GM12801 (cell line): ENCODE measurements around the gene IPO5.

Source experiments
- TF ChIP-seq, protein P1 (sequence below): IDR thresholded peaks from one replicate; pipeline ENCODE4 v1.5.1; 2011; ENCODE audit warnings: control low read depth; ENCODE audit not compliant: insufficient read length; ENCODE audit errors: extremely low read depth

The IPO5 gene

DNA sequence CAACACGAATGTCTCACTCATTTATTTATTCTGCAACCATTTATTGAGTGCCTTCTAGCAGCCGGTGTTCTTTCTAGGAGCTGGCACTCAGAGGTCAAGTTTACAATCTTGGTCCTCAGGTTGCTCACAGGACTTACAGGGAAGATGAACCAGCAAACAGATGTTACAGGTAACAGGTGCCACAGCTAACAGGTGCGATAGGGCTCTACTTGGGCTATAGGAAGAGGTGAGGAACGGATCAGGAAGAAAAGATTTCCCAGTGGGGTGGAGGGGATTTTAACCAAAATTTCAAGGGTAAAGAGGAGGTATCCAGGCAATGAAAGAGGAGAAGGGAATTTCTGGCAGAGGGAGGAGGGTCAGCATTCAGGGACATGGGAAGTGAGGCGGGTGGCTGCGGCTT is 102.1 kb downstream of the IPO5 start:
- TF ChIP-seq, protein P1, sequence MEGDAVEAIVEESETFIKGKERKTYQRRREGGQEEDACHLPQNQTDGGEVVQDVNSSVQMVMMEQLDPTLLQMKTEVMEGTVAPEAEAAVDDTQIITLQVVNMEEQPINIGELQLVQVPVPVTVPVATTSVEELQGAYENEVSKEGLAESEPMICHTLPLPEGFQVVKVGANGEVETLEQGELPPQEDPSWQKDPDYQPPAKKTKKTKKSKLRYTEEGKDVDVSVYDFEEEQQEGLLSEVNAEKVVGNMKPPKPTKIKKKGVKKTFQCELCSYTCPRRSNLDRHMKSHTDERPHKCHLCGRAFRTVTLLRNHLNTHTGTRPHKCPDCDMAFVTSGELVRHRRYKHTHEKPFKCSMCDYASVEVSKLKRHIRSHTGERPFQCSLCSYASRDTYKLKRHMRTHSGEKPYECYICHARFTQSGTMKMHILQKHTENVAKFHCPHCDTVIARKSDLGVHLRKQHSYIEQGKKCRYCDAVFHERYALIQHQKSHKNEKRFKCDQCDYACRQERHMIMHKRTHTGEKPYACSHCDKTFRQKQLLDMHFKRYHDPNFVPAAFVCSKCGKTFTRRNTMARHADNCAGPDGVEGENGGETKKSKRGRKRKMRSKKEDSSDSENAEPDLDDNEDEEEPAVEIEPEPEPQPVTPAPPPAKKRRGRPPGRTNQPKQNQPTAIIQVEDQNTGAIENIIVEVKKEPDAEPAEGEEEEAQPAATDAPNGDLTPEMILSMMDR: no peak

DNA sequence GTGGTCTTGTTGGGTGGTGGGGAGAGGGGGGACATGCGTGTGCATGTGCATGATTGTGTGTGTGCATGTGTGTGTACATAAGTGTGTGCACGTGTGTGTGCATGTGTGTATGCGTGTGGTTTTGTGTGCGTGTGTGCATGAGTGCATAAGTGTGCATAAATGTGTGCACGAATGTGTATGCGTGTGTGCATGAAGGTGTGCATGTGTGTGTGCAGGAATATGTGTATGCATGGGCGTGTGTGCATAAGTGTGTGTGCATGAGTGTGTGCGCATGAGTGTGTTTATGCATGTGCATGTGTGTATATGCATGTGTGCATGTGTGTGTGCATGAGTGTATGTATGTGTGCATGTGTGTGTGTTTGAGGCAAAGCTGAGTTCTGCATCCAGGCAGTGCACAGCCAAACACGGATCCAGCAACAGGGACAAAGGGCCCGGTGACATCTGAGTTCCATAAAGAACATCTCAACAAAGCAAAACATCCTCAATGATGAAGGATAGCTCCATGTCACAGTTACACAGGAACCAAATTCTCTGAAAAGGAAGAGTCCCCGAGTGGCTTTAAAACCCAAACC is 103.5 kb downstream of the IPO5 start:
- TF ChIP-seq, protein P1: no peak

DNA sequence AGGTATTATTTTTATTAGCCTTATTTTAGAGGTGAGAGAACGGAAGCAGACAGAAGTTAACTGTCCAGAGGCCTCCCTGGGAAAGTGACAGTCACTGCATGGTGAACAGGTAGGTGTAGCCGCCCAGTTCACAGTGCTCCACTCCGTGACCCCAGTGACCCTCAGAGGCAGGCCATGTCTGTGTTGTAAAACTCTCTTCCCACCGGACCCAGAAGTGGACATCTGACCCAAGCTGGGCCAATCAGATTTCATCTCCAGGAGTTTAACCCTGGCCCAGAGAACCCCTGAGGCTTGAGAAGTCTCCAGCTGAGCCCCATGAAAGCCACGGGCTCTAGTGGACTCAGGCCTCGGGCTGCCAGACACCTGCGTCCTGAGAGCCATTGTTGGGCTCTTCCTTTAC is 105.8 kb downstream of the IPO5 start:
- TF ChIP-seq, protein P1: no peak

DNA sequence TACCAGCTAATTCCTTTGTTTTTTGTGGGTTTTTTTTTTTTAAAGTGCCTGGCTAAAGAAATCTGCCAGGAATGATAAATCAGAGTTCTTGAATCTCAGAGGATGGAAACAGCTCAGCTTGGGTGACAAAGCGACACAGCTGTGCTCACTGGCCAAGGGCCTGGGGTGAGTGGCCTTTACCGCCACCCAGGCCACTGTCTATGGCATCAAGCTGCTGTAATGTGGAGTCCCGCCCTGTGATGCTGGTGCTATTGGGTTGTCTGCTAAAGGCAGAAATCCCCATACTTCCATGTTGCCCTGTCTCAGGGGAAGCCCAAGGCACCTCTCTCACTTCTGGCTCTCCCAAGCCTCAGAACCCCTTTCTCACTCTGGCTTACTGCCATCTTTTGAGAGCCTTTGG is 106.8 kb downstream of the IPO5 start:
- TF ChIP-seq, protein P1: no peak

DNA sequence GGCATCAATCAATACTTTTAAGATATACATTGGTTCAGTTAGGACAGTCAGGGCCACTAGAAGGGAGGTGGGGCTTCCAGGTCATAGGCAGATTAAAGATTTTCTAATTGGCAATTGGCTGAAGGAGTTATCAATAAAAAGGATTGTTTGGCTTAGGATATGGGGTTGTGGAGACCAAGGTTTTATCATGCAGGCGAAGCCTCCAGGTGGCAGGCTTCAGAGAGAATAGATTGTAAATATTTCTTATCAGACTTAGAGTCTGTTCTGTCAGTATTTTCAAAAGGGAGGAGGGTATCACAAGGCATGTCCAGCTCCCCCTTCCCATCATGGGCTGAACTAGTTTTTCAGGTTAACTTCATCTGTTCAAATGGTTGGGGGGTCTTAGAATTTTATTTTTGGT is 112.0 kb downstream of the IPO5 start:
- TF ChIP-seq, protein P1: no peak

DNA sequence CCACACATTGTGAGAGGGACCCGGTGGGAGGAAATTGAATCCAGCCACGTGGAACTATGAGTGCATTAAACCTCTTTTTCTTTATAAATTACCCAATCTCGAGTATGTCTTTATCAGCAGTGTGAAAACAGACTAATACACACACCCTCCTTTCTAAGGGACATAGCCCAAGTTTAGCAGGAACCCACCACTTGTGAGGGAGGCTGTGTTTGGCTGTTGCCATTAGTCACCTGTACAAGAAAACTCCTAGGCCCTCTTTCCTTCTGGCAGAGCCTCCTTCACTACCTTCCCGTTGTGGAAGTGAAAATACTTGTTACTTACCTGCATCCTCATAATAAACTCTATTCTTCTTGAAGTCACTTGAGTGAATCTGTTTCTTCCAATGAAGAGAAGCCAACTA is 113.2 kb downstream of the IPO5 start:
- TF ChIP-seq, protein P1: no peak

DNA sequence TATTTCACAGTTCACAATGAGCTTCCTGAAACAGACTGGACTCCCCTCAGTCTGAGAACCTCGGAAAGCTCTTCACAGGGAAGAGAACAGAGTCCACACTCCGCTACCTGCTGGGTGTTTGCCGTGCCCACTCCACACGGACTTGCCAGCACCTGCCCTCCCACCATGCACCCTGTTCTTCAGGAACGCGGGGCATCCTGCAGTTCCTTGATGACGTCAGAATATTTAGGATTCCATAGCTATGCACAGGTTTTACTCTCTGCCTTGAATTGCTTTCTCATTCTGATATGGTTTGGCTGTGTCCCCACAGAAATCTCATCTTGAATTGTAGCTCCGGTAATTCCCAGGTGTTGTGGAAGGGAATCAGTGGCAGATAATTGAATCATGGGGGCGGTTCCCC is 115.0 kb downstream of the IPO5 start:
- TF ChIP-seq, protein P1: no peak
